Neuron (in vitro differentiated cells): Measurements from ENCODE around the gene PTPN14.
"Not testable (repeated sequence)": the region's sequence is repeated elsewhere in the genome, so short reads cannot be mapped to it uniquely, and the experiment has no call there.

Source experiments
- H2AFZ ChIP-seq: one replicate; pipeline ENCODE4 v1.6.1; 2013; ENCODE audit warnings: low read depth, mild to moderate bottlenecking, inconsistent platforms, low read length, moderate library complexity
- H3K27me3 ChIP-seq: one replicate; pipeline ENCODE4 v1.6.1; 2013; ENCODE audit warnings: low read length; ENCODE audit not compliant: insufficient read depth
- H3K36me3 ChIP-seq: one replicate; pipeline ENCODE4 v1.6.1; 2013; ENCODE audit warnings: low read length; ENCODE audit not compliant: insufficient read depth
- H3K4me1 ChIP-seq: one replicate; pipeline ENCODE4 v1.6.1; 2013; ENCODE audit warnings: low read length; ENCODE audit not compliant: insufficient read depth
- H3K4me3 ChIP-seq: 2 replicates; pipeline ENCODE4 v1.5.1; 2013; ENCODE audit warnings: mild to moderate bottlenecking, low read length, moderate library complexity
- H3K9me3 ChIP-seq: one replicate; pipeline ENCODE4 v1.6.1; 2013; ENCODE audit warnings: low read length

PTPN14 gene

GRCh38 chr1:214579183-214579582 is 27.8 kb upstream of the PTPN14 start:
- no peaks in the 10 kb centered on the region for H3K36me3 ChIP-seq
- H3K4me1 ChIP-seq: no peaks in the 10 kb centered on the region
- no peak overlapping the region for H2AFZ ChIP-seq
- H3K9me3 ChIP-seq: peaks cover 4% of the 10 kb centered on the region
- no peak overlapping the region for H3K4me3 ChIP-seq
- H3K27me3 ChIP-seq: no peaks in the 10 kb centered on the region

DNA sequence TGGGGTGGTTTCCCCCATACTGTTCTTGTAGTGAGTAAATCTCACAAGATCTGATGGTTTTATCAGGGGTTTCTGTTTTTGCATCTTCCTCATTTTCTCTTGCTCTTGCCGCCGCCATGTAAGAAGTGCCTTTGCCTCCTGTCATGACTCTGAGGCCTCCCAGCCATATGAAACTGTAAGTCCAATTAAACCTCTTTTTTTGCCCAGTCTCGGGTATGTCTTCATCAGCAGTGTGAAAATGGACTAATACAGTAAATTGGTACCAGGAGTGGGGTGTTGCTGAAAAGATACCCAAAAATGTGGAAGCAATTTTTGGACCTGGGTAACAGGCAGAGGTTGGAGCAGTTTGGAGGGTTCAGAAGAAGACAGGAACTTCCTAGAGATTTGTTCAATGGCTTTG is 24.7 kb upstream of the PTPN14 start:
- not testable (repeated sequence) for H3K4me3 ChIP-seq

GRCh38 chr1:214574598-214575411 is 23.4 kb upstream of the PTPN14 start:
- peaks cover 4% of the 10 kb centered on the region for H3K9me3 ChIP-seq
- H3K36me3 ChIP-seq: no peaks in the 10 kb centered on the region
- no peak overlapping the region for H2AFZ ChIP-seq
- H3K27me3 ChIP-seq: no peaks in the 10 kb centered on the region
- H3K4me3 ChIP-seq: no peak overlapping the region
- no peaks in the 10 kb centered on the region for H3K4me1 ChIP-seq

More for the DNA sequence above, 24.7 kb upstream of the PTPN14 start:
- not testable (repeated sequence) for H3K4me1 ChIP-seq, H2AFZ ChIP-seq, H3K27me3 ChIP-seq, H3K36me3 ChIP-seq, H3K9me3 ChIP-seq

GRCh38 chr1:214573386-214574318 is 22.2 kb upstream of the PTPN14 start:
- H3K9me3 ChIP-seq: peaks cover 4% of the 10 kb centered on the region
- H3K4me1 ChIP-seq: no peaks in the 10 kb centered on the region
- H3K4me3 ChIP-seq: no peak overlapping the region
- H2AFZ ChIP-seq: no peak overlapping the region
- H3K36me3 ChIP-seq: no peaks in the 10 kb centered on the region
- no peaks in the 10 kb centered on the region for H3K27me3 ChIP-seq

GRCh38 chr1:214571281-214571680 is 19.9 kb upstream of the PTPN14 start:
- no peaks in the 10 kb centered on the region for H3K36me3 ChIP-seq
- H2AFZ ChIP-seq: no peak overlapping the region
- no peaks in the 10 kb centered on the region for H3K4me1 ChIP-seq
- H3K4me3 ChIP-seq: no peak overlapping the region
- no peaks in the 10 kb centered on the region for H3K9me3 ChIP-seq
- no peaks in the 10 kb centered on the region for H3K27me3 ChIP-seq

DNA sequence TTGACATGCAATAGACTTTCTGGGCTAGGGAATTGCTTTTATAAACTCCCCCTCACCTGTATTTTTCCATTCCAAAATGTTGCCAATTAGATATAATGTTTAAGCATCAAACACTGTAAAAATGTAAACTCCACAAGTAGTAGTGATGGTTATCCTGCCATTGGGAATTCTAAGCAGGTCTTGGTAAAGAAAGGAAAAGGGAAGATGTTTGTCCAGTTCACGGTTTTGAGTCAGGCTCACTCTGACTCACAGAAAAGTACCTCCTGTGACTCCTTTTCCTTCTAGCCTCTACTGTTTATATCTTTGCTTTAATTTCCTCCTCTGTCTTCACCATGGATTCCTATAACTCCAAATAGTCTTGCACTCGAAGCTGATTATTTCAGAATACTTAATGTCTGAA is 19.0 kb upstream of the PTPN14 start:
- Histone ChIP-seq H2AFZ (no peak overlapping the region), H3K27me3 (no peaks in the 10 kb centered on the region), H3K4me1 (no peaks in the 10 kb centered on the region)

GRCh38 chr1:214569357-214570004 is 18.1 kb upstream of the PTPN14 start:
- Histone ChIP-seq H3K4me3 (no peak overlapping the region), H3K9me3 (no peaks in the 10 kb centered on the region), H2AFZ (no peak overlapping the region), H3K4me1 (no peaks in the 10 kb centered on the region), H3K36me3 (no peaks in the 10 kb centered on the region), H3K27me3 (no peaks in the 10 kb centered on the region)

More for the DNA sequence above, 19.0 kb upstream of the PTPN14 start:
- Histone ChIP-seq H3K9me3 (no peaks in the 10 kb centered on the region), H3K36me3 (no peaks in the 10 kb centered on the region), H3K4me3 (no peak overlapping the region)

DNA sequence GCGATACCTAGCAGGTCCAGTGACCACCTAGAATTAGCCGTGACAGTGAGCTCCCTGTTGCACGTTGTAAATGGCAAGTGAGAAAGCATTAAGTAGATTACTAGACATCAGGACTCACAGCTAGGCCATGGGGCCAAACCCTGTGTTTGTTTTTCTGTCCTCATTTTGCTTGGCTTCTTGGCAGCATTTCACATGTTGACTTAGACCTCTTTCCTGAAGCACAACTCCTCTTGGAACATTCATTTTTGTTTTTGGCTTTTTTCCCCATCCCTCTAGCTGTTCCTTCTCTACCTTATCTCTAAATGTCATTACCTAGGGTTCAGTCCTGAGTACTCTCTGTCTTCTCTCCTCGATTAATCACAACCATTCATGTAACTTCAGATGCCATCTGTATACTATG is 16.9 kb upstream of the PTPN14 start:
- H3K27me3 ChIP-seq: no peaks in the 10 kb centered on the region
- no peak overlapping the region for H3K4me3 ChIP-seq
- H3K9me3 ChIP-seq: no peaks in the 10 kb centered on the region
- no peaks in the 10 kb centered on the region for H3K4me1 ChIP-seq
- no peaks in the 10 kb centered on the region for H3K36me3 ChIP-seq
- H2AFZ ChIP-seq: no peak overlapping the region

DNA sequence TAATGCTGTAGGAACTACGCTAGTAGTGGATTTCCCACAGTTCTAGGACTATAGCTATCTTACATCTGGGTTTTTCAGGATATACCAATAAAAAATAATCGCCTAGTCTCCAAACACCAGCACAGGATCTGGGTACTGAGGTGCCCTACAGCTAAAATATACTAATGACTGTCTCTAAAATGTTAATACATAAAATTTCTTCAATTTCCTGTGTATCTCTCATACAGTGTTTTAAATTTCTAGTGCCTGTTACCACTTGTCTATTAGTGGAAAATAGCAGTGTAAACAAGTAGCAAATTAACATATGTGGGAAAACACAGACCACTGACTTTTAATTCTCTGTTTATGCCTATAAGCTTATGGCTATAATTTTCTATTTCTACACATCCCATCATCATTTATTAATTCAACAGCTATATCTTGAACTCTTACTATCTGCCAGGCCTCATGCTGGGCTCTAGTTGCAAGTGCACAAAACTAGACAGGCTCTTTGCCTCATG is 16.1 kb upstream of the PTPN14 start:
- Histone ChIP-seq H3K4me1 (no peaks in the 10 kb centered on the region), H3K9me3 (no peaks in the 10 kb centered on the region), H2AFZ (no peak overlapping the region), H3K36me3 (no peaks in the 10 kb centered on the region), H3K27me3 (no peaks in the 10 kb centered on the region), H3K4me3 (no peak overlapping the region)

GRCh38 chr1:214566158-214567104 is 15.0 kb upstream of the PTPN14 start:
- Histone ChIP-seq H3K4me3 (no peak overlapping the region), H3K9me3 (no peaks in the 10 kb centered on the region), H3K36me3 (no peaks in the 10 kb centered on the region), H2AFZ (no peak overlapping the region), H3K27me3 (no peaks in the 10 kb centered on the region), H3K4me1 (no peaks in the 10 kb centered on the region)

- Histone ChIP-seq H3K36me3 (no peaks in the 10 kb centered on the region), H3K4me3 (no peak overlapping the region), H3K27me3 (no peaks in the 10 kb centered on the region), H3K9me3 (no peaks in the 10 kb centered on the region), H3K4me1 (no peaks in the 10 kb centered on the region), H2AFZ (no peak overlapping the region)
Measured at GRCh38 chr1:214565310-214565709, 13.9 kb upstream of the PTPN14 start.

GRCh38 chr1:214563881-214564280 is 12.5 kb upstream of the PTPN14 start:
- Histone ChIP-seq H2AFZ (no peak overlapping the region), H3K36me3 (no peaks in the 10 kb centered on the region), H3K4me3 (no peak overlapping the region), H3K9me3 (no peaks in the 10 kb centered on the region), H3K27me3 (no peaks in the 10 kb centered on the region), H3K4me1 (no peaks in the 10 kb centered on the region)
